Measurements from ENCODE around the gene FAM120AOS. TPM values are rescaled to one million over a fixed set of nuclear protein-coding genes. Genes with fewer than 3 reads are reported as not detected.

The FAM120AOS gene
- total and polyA plus RNA-seq, 2 of the 8 experiments (the other 6 are each of a cell fraction or from before 2014, with no cell fraction given): 29.6 to 37.6 TPM

DNA sequence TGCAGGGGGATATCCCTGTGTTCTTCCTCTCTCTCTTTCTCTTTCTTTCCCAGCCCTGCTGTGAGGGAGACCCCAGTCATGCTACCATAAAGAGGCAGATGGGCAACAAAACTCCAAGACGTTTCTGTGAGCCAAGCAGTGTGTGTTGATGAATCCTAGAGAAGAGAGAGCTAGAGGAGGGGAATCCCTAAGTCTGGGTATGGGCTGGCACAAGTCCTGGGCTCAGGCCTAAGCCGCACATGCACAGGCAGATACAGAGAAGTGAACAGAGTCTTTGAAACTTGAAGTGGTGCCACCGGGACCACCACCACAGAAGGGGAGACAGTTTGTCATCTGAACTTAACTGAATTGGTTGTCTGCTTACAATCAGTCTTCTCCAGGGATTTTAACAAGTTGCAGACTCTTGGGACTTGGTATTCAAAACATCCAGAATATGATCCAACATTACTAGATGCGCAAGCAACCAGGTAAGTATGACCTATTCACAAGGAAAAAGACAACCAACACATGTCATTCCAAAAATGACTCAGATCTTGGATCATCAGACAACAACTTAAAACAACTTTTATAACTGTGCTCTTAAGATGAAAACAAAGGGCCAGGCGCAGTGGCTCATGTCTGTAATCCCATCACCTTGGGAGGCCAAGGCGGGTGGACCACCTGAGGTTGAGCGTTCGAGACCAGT, 12.3 kb downstream of the FAM120AOS start (continued):
- TF ChIP-seq, protein P1, sequence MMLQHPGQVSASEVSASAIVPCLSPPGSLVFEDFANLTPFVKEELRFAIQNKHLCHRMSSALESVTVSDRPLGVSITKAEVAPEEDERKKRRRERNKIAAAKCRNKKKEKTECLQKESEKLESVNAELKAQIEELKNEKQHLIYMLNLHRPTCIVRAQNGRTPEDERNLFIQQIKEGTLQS (IDR thresholded peaks at IDR 0.05; ENCODE audit: insufficient read depth, low read depth, low read length): no peak
- no peak for TF ChIP-seq RXRA (IDR thresholded peaks at IDR 0.05; ENCODE audit: insufficient read depth, low read depth, low read length)
- no peak for TF ChIP-seq SIRT6 (IDR thresholded peaks at IDR 0.05; ENCODE audit: low read length)
- no peak for TF ChIP-seq FOSL1 (IDR thresholded peaks at IDR 0.05; ENCODE audit: insufficient read depth, low read depth, low read length)
- TF ChIP-seq TAF7 (optimal IDR thresholded peaks at IDR 0.05; ENCODE audit: borderline replicate concordance, low read depth, low read length): no peak
- no peak for TF ChIP-seq SRF (IDR thresholded peaks at IDR 0.05; ENCODE audit: low read depth, low read length)
